Measurements from ENCODE around the gene TBC1D3D. TPM values are rescaled to one million over a fixed set of nuclear protein-coding genes. Genes with fewer than 3 reads are reported as not detected.

TBC1D3D gene
- not detected in 2 replicates for total RNA-seq

GRCh38 chr17:38003676-38004075 lies at the start of gene TBC1D3D:
Gene TBC1D3D (plus strand): TSS chr17:38003976. CDS start chr17:38005561, 1,585 bp downstream.

GRCh38 chr17:37988960-37989359 lies 14.8 kb upstream of the TBC1D3D start, which contains the start of gene TBC1D3L:
Gene TBC1D3L (minus strand): TSS chr17:37989060. CDS start chr17:37987520, 1,540 bp downstream.

Other genes starting within 250 kb of the TBC1D3D start
- not detected in 2 replicates for gene TBC1D3K, start 79.6 kb upstream of the TBC1D3D start, total RNA-seq
- 1.6 and 2.0 TPM in 2 replicates for gene TBC1D3L, start 14.9 kb upstream of the TBC1D3D start, total RNA-seq
- gene TBC1D3C, start 64.7 kb downstream of the TBC1D3D start, total RNA-seq, result not detected in 2 replicates
- not detected in 2 replicates for gene TBC1D3E, start 124.0 kb downstream of the TBC1D3D start, total RNA-seq
- not detected in 2 replicates for gene TBC1D3, start 188.6 kb downstream of the TBC1D3D start, total RNA-seq

Measured in bronchus fibroblast of lung (primary cell).